ENCODE data around the gene TUBB4A.

- TF ChIP-seq, protein P1, sequence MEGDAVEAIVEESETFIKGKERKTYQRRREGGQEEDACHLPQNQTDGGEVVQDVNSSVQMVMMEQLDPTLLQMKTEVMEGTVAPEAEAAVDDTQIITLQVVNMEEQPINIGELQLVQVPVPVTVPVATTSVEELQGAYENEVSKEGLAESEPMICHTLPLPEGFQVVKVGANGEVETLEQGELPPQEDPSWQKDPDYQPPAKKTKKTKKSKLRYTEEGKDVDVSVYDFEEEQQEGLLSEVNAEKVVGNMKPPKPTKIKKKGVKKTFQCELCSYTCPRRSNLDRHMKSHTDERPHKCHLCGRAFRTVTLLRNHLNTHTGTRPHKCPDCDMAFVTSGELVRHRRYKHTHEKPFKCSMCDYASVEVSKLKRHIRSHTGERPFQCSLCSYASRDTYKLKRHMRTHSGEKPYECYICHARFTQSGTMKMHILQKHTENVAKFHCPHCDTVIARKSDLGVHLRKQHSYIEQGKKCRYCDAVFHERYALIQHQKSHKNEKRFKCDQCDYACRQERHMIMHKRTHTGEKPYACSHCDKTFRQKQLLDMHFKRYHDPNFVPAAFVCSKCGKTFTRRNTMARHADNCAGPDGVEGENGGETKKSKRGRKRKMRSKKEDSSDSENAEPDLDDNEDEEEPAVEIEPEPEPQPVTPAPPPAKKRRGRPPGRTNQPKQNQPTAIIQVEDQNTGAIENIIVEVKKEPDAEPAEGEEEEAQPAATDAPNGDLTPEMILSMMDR (IDR thresholded peaks at IDR 0.05) = no peak
- TF ChIP-seq POLR2A (IDR thresholded peaks at IDR 0.05) = no peak
Measured at GRCh38 chr19:6455924-6456323, 46.2 kb downstream of the TUBB4A start.

All from right lobe of liver (tissue), 4 donors.